GM11168 (cell line): ENCODE results near the gene SMC6.

Source experiments
- in situ Hi-C: fragments of 300-500 bp; cut with MboI; formaldehyde crosslinking; loops from one replicate; pipeline ENCODE4 v1.12.0; 2022; ENCODE audit warnings: low sequenced_read_pairs; ENCODE audit not compliant: unreplicated experiment

Gene SMC6

GRCh38 chr2:17753803-17754663, at the start of gene SMC6, which contains the start of gene GEN1:
SMC6 (minus strand) TSS chr2:17753810; CDS start chr2:17745946, 7,864 bp downstream.
GEN1 (plus strand) TSS chr2:17754138; CDS start chr2:17759944, 5,806 bp downstream.
- in situ Hi-C loops = no loop called here

GRCh38 chr2:17800693-17801458, 47.3 kb upstream of the SMC6 start:
- in situ Hi-C loops = no loop called here

GRCh38 chr2:17800219-17800618, 46.6 kb upstream of the SMC6 start:
- in situ Hi-C loops = no loop called here

GRCh38 chr2:17799301-17800120, 45.9 kb upstream of the SMC6 start:
- in situ Hi-C loops = no loop called here

- in situ Hi-C loops = no loop called here
Measured at GRCh38 chr2:17798338-17798737, 44.7 kb upstream of the SMC6 start.

- in situ Hi-C loops = no loop called here
Measured at GRCh38 chr2:17795309-17795708, 41.7 kb upstream of the SMC6 start.

- in situ Hi-C loops = no loop called here
Measured at GRCh38 chr2:17793803-17794354, 40.3 kb upstream of the SMC6 start.

- in situ Hi-C loops = no loop called here
Measured at GRCh38 chr2:17793296-17793695, 39.7 kb upstream of the SMC6 start.

GRCh38 chr2:17792515-17792914, 38.9 kb upstream of the SMC6 start:
- in situ Hi-C loops = no loop called here

- in situ Hi-C loops = no loop called here
Measured at GRCh38 chr2:17791817-17792130, 38.2 kb upstream of the SMC6 start.

GRCh38 chr2:17791121-17791816, 37.7 kb upstream of the SMC6 start:
- in situ Hi-C loops = no loop called here

GRCh38 chr2:17790536-17790935, 36.9 kb upstream of the SMC6 start:
- in situ Hi-C loops = no loop called here

- in situ Hi-C loops = loop anchor here (10.0 kb wide), 1 partner anchor 46 kb away; no protein-coding TSS in a partner anchor
Measured at GRCh38 chr2:17788773-17789172, 35.2 kb upstream of the SMC6 start.

GRCh38 chr2:17786727-17787126, 33.1 kb upstream of the SMC6 start:
- in situ Hi-C loops = loop anchor here (10.0 kb wide), 1 partner anchor 48 kb away; no protein-coding TSS in a partner anchor

- in situ Hi-C loops = loop anchor here (10.0 kb wide), 1 partner anchor 53 kb away; no protein-coding TSS in a partner anchor
Measured at GRCh38 chr2:17781482-17781881, 27.9 kb upstream of the SMC6 start.

- in situ Hi-C loops = loop anchor here (10.0 kb wide), 1 partner anchor 54 kb away; no protein-coding TSS in a partner anchor
Measured at GRCh38 chr2:17780546-17780945, 26.9 kb upstream of the SMC6 start.

- in situ Hi-C loops = no loop called here
Measured at GRCh38 chr2:17772532-17772931, 18.9 kb upstream of the SMC6 start.

GRCh38 chr2:17771956-17772355, 18.3 kb upstream of the SMC6 start:
- in situ Hi-C loops = no loop called here

GRCh38 chr2:17768894-17769293, 15.3 kb upstream of the SMC6 start:
- in situ Hi-C loops = no loop called here
